ENCODE results near the gene TWNK. TPM values are rescaled to one million over a fixed set of nuclear protein-coding genes. Genes with fewer than 3 reads are reported as not detected.

Gene TWNK
- total and polyA plus RNA-seq, 2 experiments from 2014 or later: 12.2 to 29.4 TPM

- TF ChIP-seq, protein P1, sequence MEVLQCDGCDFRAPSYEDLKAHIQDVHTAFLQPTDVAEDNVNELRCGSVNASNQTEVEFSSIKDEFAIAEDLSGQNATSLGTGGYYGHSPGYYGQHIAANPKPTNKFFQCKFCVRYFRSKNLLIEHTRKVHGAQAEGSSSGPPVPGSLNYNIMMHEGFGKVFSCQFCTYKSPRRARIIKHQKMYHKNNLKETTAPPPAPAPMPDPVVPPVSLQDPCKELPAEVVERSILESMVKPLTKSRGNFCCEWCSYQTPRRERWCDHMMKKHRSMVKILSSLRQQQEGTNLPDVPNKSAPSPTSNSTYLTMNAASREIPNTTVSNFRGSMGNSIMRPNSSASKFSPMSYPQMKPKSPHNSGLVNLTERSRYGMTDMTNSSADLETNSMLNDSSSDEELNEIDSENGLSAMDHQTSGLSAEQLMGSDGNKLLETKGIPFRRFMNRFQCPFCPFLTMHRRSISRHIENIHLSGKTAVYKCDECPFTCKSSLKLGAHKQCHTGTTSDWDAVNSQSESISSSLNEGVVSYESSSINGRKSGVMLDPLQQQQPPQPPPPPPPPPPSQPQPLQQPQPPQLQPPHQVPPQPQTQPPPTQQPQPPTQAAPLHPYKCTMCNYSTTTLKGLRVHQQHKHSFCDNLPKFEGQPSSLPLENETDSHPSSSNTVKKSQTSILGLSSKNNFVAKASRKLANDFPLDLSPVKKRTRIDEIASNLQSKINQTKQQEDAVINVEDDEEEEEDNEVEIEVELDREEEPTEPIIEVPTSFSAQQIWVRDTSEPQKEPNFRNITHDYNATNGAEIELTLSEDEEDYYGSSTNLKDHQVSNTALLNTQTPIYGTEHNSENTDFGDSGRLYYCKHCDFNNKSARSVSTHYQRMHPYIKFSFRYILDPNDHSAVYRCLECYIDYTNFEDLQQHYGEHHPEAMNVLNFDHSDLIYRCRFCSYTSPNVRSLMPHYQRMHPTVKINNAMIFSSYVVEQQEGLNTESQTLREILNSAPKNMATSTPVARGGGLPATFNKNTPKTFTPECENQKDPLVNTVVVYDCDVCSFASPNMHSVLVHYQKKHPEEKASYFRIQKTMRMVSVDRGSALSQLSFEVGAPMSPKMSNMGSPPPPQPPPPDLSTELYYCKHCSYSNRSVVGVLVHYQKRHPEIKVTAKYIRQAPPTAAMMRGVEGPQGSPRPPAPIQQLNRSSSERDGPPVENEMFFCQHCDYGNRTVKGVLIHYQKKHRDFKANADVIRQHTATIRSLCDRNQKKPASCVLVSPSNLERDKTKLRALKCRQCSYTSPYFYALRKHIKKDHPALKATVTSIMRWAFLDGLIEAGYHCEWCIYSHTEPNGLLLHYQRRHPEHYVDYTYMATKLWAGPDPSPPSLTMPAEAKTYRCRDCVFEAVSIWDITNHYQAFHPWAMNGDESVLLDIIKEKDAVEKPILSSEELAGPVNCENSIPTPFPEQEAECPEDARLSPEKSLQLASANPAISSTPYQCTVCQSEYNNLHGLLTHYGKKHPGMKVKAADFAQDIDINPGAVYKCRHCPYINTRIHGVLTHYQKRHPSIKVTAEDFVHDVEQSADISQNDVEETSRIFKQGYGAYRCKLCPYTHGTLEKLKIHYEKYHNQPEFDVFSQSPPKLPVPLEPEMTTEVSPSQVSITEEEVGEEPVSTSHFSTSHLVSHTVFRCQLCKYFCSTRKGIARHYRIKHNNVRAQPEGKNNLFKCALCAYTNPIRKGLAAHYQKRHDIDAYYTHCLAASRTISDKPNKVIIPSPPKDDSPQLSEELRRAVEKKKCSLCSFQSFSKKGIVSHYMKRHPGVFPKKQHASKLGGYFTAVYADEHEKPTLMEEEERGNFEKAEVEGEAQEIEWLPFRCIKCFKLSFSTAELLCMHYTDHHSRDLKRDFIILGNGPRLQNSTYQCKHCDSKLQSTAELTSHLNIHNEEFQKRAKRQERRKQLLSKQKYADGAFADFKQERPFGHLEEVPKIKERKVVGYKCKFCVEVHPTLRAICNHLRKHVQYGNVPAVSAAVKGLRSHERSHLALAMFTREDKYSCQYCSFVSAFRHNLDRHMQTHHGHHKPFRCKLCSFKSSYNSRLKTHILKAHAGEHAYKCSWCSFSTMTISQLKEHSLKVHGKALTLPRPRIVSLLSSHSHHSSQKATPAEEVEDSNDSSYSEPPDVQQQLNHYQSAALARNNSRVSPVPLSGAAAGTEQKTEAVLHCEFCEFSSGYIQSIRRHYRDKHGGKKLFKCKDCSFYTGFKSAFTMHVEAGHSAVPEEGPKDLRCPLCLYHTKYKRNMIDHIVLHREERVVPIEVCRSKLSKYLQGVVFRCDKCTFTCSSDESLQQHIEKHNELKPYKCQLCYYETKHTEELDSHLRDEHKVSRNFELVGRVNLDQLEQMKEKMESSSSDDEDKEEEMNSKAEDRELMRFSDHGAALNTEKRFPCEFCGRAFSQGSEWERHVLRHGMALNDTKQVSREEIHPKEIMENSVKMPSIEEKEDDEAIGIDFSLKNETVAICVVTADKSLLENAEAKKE (CRISPR knock-in tag; IDR thresholded peaks at IDR 0.05): no peak
- no peak for TF ChIP-seq STAT1 (IDR thresholded peaks at IDR 0.05; ENCODE audit: unreplicated experiment)
Measured at GRCh38 chr10:100966887-100967286, 20.5 kb upstream of the TWNK start (continued).

DNA sequence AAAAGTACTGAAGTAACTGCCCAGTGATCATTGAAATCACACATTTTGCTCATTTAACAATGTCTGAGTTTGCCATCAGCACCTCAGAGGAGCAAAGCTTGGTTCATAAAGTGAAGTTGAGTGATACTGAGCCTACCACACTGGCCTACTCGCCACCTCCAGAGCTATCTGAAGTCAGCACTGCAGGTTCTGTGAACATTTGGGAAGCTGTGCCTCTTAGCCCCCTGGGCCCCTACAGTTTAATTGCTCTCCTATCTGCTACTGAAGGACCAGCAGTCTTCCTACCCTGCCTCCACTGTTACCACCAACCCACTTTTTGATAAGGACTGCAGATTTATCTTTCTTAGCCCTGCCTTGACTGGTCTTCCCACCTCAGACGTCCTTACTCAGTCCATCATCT is 20.0 kb upstream of the TWNK start:
- Histone ChIP-seq H3K27me3 (ENCODE audit: insufficient read depth) (no peaks in the 10 kb centered on the region), H3K4me2 (no peak overlapping the region), H3F3A (replicated peaks; ENCODE audit: low read depth) (peaks cover 5% of the 10 kb centered on the region; the same call in 1 of the 2 replicates), H3K4me1 (ENCODE audit: insufficient read depth) (peaks cover 25% of the 10 kb centered on the region), H3K79me2 (replicated peaks; ENCODE audit: insufficient read depth) (no peaks in the 10 kb centered on the region), H3K27ac (ENCODE audit: low read depth) (no peak overlapping the region), H4K20me1 (replicated peaks; ENCODE audit: insufficient read depth) (0 out of 2 replicates have a peak, but pooled peaks cover 4% of the 10 kb centered on the region), H3K4me3 (no peak overlapping the region), H2AFZ (no peak overlapping the region), H3K36me3 (ENCODE audit: insufficient read depth) (no peaks in the 10 kb centered on the region), H3K9me2 (ENCODE audit: insufficient read depth) (no peaks in the 10 kb centered on the region)
- Mint-ChIP-seq H3K4me3 (no peak overlapping the region), H3K27me3 (ENCODE audit: insufficient read depth, low read depth, poor library complexity) (peaks cover 11% of the 10 kb centered on the region), H3K9me3 (no peaks in the 10 kb centered on the region), H3K27ac (no peak overlapping the region), H3K4me1 (peaks cover 28% of the 10 kb centered on the region), H3K36me3 (ENCODE audit: low read depth) (peaks cover 10% of the 10 kb centered on the region; the same call in 1 of the 3 replicates)
- ATAC-seq (no peak), DNase-seq (ENCODE audit: low spot score) (no peak)
- no peak for TF ChIP-seq NANOG (IDR thresholded peaks at IDR 0.05; ENCODE audit: borderline replicate concordance)
- TF ChIP-seq, protein P1 (CRISPR knock-in tag; IDR thresholded peaks at IDR 0.05): no peak
- no peak for TF ChIP-seq ZNF114 (CRISPR knock-in tag; IDR thresholded peaks at IDR 0.05)
- TF ChIP-seq EZH2phosphoT487 (IDR thresholded peaks at IDR 0.05; ENCODE audit: unreplicated experiment): no peak
- TF ChIP-seq CREB1 (CRISPR knock-in tag; IDR thresholded peaks at IDR 0.05; ENCODE audit: low read depth): no peak
- no peak for TF ChIP-seq STAT1 (IDR thresholded peaks at IDR 0.05; ENCODE audit: unreplicated experiment)
- no peak for TF ChIP-seq ETS1 (IDR thresholded peaks at IDR 0.05)
- no peak for TF ChIP-seq POLR2AphosphoS5 (IDR thresholded peaks at IDR 0.05; ENCODE audit: low read depth)

Data from GM23338 (cell line).